A673 (cell line): ENCODE data around the gene CCDC158.

Source experiments
- CTCF ChIP-seq: fragments of 300-800, 200-600 bp; sonication (generic); conservative IDR thresholded peaks from 2 replicates; pipeline ENCODE4 v1.5.1; 2017; ENCODE audit warnings: low read depth, mild to moderate bottlenecking, antibody characterized with exemption, low read length, moderate library complexity, mixed read lengths
- EZH2 ChIP-seq: fragments of 200-600 bp; sonication (generic); IDR thresholded peaks from 2 replicates; pipeline ENCODE4 v1.6.1; 2017; ENCODE audit warnings: borderline replicate concordance, low read depth, mild to moderate bottlenecking, mixed read lengths, antibody characterized with exemption, low read length; ENCODE audit not compliant: poor library complexity, severe bottlenecking

- TF ChIP-seq CTCF (no peak), EZH2 (no peak)
Measured at GRCh38 chr4:76434901-76435527, 14.1 kb upstream of the CCDC158 start, which contains the start of gene SHROOM3.
